ENCODE results near the gene PTPRH.

Gene PTPRH

GRCh38 chr19:55208880-55209692 is at the start of gene PTPRH:
Gene PTPRH (minus strand): TSS chr19:55209501. CDS start chr19:55209433, 68 bp downstream.
- DNase-seq, result no peak

GRCh38 chr19:55258476-55258827 is 49.2 kb upstream of the PTPRH start:
- peak; percentile 50 for DNase-seq

- DNase-seq, result peak; percentile 34
Observed at GRCh38 chr19:55257461-55258420, 48.4 kb upstream of the PTPRH start.

- DNase-seq, result no peak
Observed at GRCh38 chr19:55256562-55257460, 47.5 kb upstream of the PTPRH start.

- peak; percentile 56 for DNase-seq
Observed at GRCh38 chr19:55255618-55256423, 46.5 kb upstream of the PTPRH start.

- no peak for DNase-seq
Observed at GRCh38 chr19:55254625-55254977, 45.3 kb upstream of the PTPRH start.

- DNase-seq, result peak; percentile 62
Observed at GRCh38 chr19:55253842-55254624, 44.7 kb upstream of the PTPRH start.

- no peak for DNase-seq
Observed at GRCh38 chr19:55252760-55253663, 43.7 kb upstream of the PTPRH start.

GRCh38 chr19:55251341-55252081 is 42.2 kb upstream of the PTPRH start:
- DNase-seq, result peak; percentile 49

GRCh38 chr19:55250262-55251036 is 41.1 kb upstream of the PTPRH start:
- no peak for DNase-seq

GRCh38 chr19:55249841-55250240 is 40.5 kb upstream of the PTPRH start:
- DNase-seq, result no peak

GRCh38 chr19:55248704-55249103 is 39.4 kb upstream of the PTPRH start:
- no peak for DNase-seq

- DNase-seq, result no peak
Observed at GRCh38 chr19:55248166-55248675, 38.9 kb upstream of the PTPRH start.

- DNase-seq, result no peak
Observed at GRCh38 chr19:55247621-55248099, 38.4 kb upstream of the PTPRH start.

- no peak for DNase-seq
Observed at GRCh38 chr19:55246462-55247451, 37.5 kb upstream of the PTPRH start.

- no peak for DNase-seq
Observed at GRCh38 chr19:55245236-55245904, 36.1 kb upstream of the PTPRH start.
